ENCODE measurements around the gene YDJC.

The YDJC gene

DNA sequence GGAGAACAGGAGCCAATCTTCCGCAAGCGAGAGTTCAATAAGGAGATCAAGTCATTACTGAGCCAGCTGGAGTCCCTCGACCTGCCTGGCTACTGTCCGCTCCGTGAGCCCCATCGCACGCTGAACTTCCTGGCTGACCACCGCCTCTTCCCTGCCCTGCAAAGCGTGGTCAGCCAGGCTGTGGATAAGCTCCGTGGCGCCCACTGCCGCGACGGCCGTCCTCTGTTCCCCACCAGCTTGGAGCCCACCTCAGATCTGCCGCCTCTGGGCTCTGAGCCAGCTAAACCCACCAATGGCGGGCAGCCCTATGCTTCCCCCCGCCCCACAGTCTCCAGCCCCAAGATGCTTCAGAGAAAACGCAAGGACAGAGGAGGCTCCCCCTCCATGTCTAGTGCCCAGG lies 5.0 kb upstream of the YDJC start:
- TF ChIP-seq CTCF (IDR thresholded peaks at IDR 0.05; ENCODE audit: insufficient read depth, missing control alignments), result no peak
- DNase-seq (ENCODE audit: insufficient read length, low spot score) (no peak), FAIRE-seq (no peak)

- no peak for FAIRE-seq
- no peak for TF ChIP-seq CTCF (IDR thresholded peaks at IDR 0.05; ENCODE audit: insufficient read depth, missing control alignments)
- no peak for DNase-seq (ENCODE audit: insufficient read length, low spot score)
Measured at GRCh38 chr22:21634081-21634480, 4.3 kb upstream of the YDJC start.

DNA sequence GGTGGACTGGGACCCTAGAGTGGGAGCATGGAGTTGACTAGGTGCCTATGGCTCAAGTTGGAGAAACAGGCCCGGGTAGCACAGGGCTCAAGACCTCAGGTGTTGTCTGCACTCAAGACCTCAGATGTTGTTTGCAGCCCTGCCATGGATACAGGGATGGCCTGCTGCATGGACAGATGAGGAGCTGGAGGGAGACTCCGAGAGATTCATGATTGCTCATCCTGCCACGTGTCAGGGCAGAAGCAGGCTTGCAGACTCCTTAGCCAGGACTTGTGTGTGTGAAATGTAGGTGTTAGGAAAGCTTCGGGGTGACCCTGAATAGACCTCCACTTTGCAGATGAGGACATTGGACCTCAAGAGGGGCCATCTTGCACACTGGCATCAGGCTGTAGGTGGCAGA lies 3.7 kb upstream of the YDJC start:
- DNase-seq (ENCODE audit: insufficient read length, low spot score) (no peak), FAIRE-seq (no peak)
- no peak for TF ChIP-seq CTCF (IDR thresholded peaks at IDR 0.05; ENCODE audit: insufficient read depth, missing control alignments)

GRCh38 chr22:21632931-21633330 lies 3.1 kb upstream of the YDJC start:
- DNase-seq (ENCODE audit: insufficient read length, low spot score), result no peak
- FAIRE-seq, result no peak
- TF ChIP-seq CTCF (IDR thresholded peaks at IDR 0.05; ENCODE audit: insufficient read depth, missing control alignments), result no peak

- DNase-seq (ENCODE audit: insufficient read length, low spot score) (no peak), FAIRE-seq (no peak)
- TF ChIP-seq CTCF (IDR thresholded peaks at IDR 0.05; ENCODE audit: insufficient read depth, missing control alignments), result no peak
Measured at GRCh38 chr22:21632237-21632895, 2.5 kb upstream of the YDJC start, which contains the start of gene CCDC116. Gene CCDC116, plus strand, starts transcription at chr22:21632760. Its CDS starts 422 bp downstream, at chr22:21633182.

- DNase-seq (ENCODE audit: insufficient read length, low spot score) (no peak), FAIRE-seq (no peak)
- TF ChIP-seq CTCF (IDR thresholded peaks at IDR 0.05; ENCODE audit: insufficient read depth, missing control alignments), result no peak
Measured at GRCh38 chr22:21631025-21631424, 1.2 kb upstream of the YDJC start.

- DNase-seq (ENCODE audit: insufficient read length, low spot score) (no peak), FAIRE-seq (no peak)
- no peak for TF ChIP-seq CTCF (IDR thresholded peaks at IDR 0.05; ENCODE audit: insufficient read depth, missing control alignments)
Measured at GRCh38 chr22:21628386-21629254, 1.2 kb downstream of the YDJC start.

Measured in D721Med (cell line).